ENCODE measurements around the gene NKAIN4. TPM values are rescaled to one million over a fixed set of nuclear protein-coding genes. Genes with fewer than 3 reads are reported as not detected.

The NKAIN4 gene
- polyA plus RNA-seq, 1 donor = 29.5 TPM

DNA sequence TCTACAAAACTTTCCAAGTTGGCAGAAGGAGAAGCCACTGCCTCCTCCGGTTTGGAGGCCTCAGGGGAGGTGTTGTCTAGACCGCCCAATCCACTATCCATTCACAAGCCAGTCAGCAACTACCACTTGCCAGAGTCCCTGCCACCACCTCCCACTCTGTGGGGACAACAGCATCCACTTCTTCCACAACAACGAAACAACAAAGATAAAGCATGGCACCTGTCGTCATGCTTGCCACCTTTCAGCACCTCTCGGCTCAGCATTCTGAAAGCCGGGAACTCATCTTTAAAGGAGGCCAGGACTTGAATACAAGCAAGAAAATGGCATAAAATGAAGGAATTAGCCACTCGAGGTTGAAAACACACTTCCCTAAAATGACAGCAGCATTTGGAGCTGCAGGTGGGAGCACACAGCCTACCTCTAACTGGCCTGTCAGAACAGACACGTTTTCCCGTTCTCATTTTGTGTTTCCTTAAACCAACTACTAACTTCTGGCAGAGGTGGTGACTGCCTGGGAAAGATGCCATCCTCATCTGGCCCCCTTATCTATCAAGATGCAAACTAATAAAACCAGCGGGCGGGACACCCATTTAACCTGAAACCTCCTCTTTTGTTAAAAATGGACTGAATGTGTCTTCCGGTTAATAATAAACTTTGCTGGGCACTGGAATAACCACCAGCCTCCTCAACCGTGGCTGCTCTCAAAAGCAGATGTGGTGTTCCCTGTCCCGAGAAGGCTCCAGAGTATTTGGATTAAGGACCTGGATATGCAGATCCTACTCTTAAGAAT lies 60.1 kb downstream of the NKAIN4 start:
- DNase-seq (ENCODE audit: low read depth) = no peak

DNA sequence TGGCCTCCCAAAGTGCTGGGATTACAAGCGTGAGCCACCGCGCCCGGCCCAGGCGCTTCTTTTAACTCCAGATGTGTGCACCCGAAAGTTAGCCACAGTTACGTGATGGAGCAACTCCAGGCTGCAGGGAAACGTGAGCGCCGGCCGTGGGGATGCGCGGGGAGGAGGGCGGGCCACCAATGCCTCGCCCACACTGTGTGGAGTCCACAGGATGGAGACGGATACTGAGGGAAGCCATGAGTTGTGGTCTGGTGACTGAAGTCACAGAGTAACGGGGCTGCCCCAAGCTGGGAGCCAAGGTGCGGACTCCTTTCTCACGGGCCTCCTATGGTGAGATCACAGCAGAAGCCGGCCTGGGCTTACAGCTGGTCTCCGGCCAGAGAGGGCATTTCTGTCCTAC lies 61.5 kb downstream of the NKAIN4 start:
- no peak for DNase-seq (ENCODE audit: low read depth)

GRCh38 chr20:63191400-63191799 lies 62.9 kb downstream of the NKAIN4 start:
- no peak for DNase-seq (ENCODE audit: low read depth)

- DNase-seq (ENCODE audit: low read depth) = no peak
These were observed 63.4 kb downstream of the NKAIN4 start for GRCh38 chr20:63190828-63191227.

Other genes with a start within 250 kb of the NKAIN4 start
- not detected for gene BHLHE23, start 247.5 kb downstream of the NKAIN4 start, polyA plus RNA-seq (ENCODE audit: insufficient read length)
- 25.2 TPM for gene YTHDF1, start 38.3 kb downstream of the NKAIN4 start, polyA plus RNA-seq (ENCODE audit: insufficient read length)
- gene BIRC7, start 18.6 kb downstream of the NKAIN4 start, polyA plus RNA-seq (ENCODE audit: insufficient read length) = 0.27 TPM
- gene ARFGAP1, start 18.4 kb upstream of the NKAIN4 start, polyA plus RNA-seq (ENCODE audit: insufficient read length) = 76.0 TPM
- 4.0 TPM for gene COL20A1, start 38.7 kb upstream of the NKAIN4 start, polyA plus RNA-seq (ENCODE audit: insufficient read length)
- gene CHRNA4, start 106.9 kb upstream of the NKAIN4 start, polyA plus RNA-seq (ENCODE audit: insufficient read length) = 0.46 TPM
- 3.5 TPM for gene KCNQ2, start 218.2 kb upstream of the NKAIN4 start, polyA plus RNA-seq (ENCODE audit: insufficient read length)
- gene EEF1A2, start 244.6 kb upstream of the NKAIN4 start, polyA plus RNA-seq (ENCODE audit: insufficient read length) = 1,049 TPM